ENCODE data around the gene MRGPRX4.
"Not testable (repeated sequence)": the region's sequence is repeated elsewhere in the genome, so short reads cannot be mapped to it uniquely, and the experiment has no call there.

The MRGPRX4 gene

GRCh38 chr11:18172666-18173065 lies at the start of gene MRGPRX4:
TSS of gene MRGPRX4 (plus strand) at chr11:18172837. CDS start at chr11:18173257, 420 bp downstream.
- no peak for DNase-seq

GRCh38 chr11:18131115-18131514 lies 41.5 kb upstream of the MRGPRX4 start:
- not testable (repeated sequence) for DNase-seq

- DNase-seq: no peak
Observed at GRCh38 chr11:18132341-18132740, 40.3 kb upstream of the MRGPRX4 start, which contains the start of gene MRGPRX3. TSS of gene MRGPRX3 (plus strand) at chr11:18132571. CDS start at chr11:18137203, 4,632 bp downstream.

DNA sequence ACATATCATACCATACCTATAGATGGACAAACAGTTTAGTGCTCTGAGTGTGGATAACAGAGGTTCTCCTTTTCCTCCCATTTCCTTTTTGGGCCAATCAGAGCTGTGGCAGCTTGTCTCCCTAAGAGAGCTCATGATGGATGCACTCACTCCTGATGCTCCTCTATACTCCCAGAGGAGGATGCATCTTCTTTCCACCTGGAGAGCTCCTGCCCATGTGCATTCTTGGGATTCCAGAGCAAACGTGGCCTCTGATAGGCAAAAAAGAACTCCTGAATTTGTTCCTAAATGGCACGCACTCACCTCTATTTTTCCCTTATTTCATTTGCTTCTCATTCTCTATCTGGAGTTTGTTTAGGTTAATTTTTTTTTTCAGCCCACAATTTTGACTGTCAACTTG lies 37.3 kb upstream of the MRGPRX4 start:
- no peak for DNase-seq

DNA sequence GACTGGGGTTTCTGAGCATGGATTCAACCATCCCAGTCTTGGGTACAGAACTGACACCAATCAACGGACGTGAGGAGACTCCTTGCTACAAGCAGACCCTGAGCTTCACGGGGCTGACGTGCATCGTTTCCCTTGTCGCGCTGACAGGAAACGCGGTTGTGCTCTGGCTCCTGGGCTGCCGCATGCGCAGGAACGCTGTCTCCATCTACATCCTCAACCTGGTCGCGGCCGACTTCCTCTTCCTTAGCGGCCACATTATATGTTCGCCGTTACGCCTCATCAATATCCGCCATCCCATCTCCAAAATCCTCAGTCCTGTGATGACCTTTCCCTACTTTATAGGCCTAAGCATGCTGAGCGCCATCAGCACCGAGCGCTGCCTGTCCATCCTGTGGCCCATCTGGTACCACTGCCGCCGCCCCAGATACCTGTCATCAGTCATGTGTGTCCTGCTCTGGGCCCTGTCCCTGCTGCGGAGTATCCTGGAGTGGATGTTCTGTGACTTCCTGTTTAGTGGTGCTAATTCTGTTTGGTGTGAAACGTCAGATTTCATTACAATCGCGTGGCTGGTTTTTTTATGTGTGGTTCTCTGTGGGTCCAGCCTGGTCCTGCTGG lies 35.3 kb upstream of the MRGPRX4 start:
- DNase-seq: no peak

GRCh38 chr11:18140145-18140544 lies 32.5 kb upstream of the MRGPRX4 start:
- DNase-seq: no peak

DNA sequence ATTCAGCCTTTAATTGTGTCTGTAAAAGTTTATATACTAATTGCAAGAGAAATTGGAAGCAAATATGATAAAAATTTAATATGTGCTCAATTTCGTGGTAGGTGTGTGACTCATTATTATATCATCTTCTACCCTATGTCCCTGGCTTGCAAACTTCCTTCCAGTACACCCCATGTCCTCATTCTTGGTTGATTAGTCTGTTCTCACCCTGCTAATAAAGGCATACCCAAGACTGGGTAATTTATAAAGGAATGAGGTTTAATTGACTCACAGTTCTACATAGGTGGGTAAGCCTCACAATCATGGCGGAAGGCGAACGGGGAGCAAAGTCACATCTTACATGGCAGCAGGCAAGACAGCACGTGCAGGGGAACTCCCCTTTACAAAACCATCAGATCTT lies 28.4 kb upstream of the MRGPRX4 start:
- no peak for DNase-seq

- DNase-seq: no peak
Observed at GRCh38 chr11:18145025-18145424, 27.6 kb upstream of the MRGPRX4 start.

DNA sequence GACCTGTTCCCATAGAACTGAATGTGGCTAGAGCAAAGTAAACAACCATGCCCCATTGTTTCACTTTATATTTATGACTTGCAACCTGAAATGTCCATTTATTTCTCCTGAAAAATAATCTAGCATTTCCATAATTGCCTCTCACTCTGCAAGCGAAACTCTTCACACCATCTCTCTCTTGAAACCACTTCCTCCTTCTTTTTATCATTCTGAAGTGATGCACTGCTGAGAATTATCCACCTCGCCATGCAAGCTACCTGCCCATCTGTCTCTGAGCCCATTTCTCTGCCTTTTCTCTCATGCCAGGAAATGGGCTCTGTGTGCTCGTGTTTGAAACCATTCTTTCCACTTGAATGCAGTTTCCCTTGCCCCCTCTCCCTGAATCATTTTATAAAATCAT lies 26.8 kb upstream of the MRGPRX4 start:
- DNase-seq: no peak

GRCh38 chr11:18151581-18151980 lies 21.1 kb upstream of the MRGPRX4 start:
- DNase-seq: no peak

DNA sequence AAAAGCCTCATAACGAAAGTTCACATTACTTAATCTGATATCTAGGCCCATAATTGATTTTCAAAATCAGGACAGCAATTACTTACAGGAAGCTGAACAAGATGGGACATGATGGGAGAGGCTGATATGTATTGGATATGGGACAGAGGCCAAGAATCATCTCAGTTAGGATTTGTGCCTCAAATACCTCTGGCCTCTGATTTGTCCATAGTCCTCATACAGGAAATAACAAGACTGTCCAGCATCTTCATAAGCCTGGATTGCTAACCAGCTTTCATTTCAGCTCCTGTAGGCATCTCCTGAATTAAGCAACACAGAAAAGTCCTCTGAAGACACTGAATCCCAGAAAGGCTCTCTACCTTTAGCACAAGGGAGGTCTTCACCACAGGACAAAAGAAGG lies 4.3 kb upstream of the MRGPRX4 start:
- no peak for DNase-seq

DNA sequence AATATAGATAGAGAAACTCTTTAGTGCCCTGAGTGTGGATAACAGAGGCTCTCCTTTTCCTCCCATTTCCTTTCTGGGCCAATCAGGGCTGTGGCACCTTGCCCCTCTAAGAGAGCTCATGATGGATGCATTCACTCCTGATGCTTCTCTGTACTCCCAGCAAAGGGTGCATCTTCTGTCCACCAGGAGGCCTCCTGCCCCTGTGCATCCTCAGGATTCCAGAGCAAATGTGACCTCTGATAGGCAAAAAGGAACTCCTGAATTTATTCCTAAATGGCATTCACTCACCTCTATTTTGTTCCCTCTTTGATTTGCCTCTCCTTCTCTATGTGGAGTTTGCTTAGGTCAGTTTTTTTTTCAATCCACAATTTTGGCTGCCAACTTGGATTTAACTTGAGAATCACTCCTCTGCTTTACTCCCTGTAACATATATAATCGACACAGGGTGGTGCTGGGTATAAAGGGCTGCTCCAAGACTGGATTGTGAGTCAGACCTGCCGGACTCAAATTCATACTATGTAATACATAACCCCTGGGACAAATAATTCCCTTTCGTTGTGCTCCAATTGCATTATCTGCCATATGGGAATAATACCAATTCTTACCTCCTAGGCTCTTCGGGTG lies 1.1 kb upstream of the MRGPRX4 start:
- DNase-seq: no peak

- no peak for DNase-seq
Observed at GRCh38 chr11:18173225-18173866, 709 bp downstream of the MRGPRX4 start.

GRCh38 chr11:18188796-18189195 lies 16.2 kb downstream of the MRGPRX4 start:
- no peak for DNase-seq

DNA sequence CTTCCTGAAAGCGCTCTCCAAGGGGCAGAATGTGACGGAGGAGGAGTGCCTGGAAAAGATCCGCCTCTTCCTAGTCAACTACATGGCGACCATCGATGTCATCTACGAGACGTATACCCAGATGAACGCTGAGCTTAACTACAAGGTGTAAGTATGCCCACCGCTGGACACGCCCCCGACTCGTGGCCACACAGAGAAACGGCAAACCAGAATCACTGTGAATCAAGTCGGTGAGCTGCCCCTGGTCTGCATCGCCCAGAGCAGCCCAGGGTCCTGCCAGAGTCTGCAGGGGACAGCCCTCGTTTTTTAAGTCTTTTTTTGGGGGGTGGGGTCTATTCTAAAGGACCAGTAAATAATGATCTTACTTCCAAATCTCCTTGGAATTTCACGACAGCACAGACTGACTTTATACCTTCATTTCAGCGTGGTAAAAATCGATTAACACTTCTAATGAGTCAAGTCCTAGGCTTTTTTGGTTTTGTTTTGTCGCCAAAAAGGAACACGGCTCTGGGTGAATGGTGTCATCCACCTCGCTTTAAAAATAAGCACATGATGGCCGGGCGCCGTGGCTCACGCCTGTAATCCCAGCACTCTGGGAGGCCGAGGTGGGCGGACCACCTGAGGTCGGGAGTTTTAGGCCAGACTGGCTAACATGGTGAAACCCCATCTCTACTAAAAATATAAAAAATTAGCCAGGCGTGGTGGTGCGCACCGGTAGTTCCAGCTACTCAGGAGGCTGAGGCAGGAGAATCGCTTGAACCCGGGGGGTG lies 17.0 kb downstream of the MRGPRX4 start:
- DNase-seq: not testable (repeated sequence)

DNA sequence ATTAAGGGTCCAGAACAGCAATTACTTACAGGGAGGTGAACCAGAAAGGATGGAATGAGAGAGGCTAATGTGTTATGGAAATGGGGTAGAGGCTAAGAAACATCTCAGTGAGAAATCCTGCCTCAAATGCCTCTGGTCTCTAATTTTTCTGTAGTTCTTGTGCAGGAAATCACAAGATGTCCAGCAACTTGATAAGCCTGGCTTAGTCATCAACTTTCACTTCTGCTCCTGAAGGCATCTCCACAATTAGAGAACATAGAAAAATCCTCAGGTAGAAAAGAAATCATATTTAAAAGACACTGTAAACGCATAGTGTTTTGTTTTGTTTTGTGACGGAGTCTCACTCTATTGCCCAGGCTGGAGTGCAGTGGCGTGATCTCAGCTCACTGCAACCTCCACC lies 18.7 kb downstream of the MRGPRX4 start:
- DNase-seq: no peak

DNA sequence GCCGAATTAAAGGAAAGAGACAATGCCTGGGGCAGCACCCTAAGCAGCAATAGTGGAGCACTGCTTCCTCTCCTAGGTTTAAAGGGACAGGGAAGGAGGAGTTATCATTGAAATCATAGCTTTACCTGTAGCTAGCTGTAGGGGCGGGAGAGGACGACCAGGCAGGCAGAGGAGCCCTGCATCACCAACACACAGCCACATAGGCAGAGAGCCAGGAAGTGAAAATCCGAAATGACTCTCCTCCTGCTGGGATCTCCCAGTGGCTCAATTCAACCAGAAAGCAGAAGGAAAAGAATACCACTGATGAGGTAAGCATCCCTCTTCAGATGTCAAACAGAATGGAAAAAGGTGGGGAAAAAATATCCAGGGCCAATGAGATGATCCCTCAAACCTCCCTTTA lies 20.4 kb downstream of the MRGPRX4 start:
- no peak for DNase-seq

- DNase-seq: no peak
Observed at GRCh38 chr11:18196532-18196931, 23.9 kb downstream of the MRGPRX4 start.

DNA sequence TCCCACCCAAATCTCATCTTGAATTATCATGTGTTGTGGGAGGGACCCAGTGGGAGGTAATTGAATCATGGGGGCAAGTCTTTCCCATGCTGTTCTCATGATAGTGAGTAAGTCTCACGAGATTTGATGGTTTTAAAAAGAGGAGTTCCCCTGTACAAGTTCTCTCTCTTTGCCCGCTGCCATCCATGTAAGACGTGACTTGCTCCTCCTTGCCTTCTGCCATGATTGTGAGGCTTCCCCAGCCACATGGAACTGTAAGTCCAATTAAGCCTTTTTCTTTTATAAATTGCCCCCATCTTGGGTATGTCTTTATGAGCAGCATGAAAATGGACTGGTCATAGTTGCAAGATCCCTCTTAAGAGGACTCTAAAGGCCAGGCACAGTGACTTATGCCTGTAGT lies 25.1 kb downstream of the MRGPRX4 start:
- DNase-seq: not testable (repeated sequence)

DNA sequence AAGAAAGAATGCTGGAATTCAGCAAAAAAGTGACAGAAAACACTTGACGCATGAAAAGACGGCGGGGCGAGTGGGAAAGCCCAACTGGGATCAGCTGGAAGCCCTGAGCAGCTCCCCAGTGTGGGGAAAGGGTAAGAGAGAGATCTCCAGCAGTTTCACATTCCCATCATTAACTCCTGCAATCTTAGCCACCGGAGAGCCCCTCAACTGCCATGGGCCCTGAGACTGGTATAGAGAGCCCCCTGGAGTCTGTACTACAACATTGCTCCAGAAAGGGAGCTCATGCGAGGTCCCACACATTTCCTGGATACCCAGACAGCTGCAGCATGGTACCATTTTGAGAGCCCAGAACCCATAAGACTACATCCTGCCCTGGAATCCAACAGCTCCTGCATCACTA lies 31.1 kb downstream of the MRGPRX4 start:
- no peak for DNase-seq

- DNase-seq: no peak
Observed at GRCh38 chr11:18204220-18204619, 31.6 kb downstream of the MRGPRX4 start.

DNA sequence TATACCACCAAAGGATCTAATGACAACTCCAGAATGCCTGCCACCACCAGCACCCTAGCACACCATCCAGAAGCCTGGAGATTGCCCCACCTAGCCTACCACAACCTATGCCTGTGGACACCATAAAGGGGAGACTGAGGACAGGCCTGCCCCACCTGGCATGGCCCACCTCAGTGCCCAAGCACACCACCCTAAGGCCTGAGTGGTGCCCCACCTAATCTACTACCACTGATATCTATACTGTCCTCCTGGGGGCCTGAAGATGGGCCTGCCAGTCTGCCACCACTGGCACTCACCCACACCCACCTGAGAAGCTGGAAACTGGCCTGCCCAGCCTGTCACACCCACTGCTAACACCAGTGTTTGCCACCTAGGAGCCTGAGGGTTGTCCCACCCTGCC lies 32.1 kb downstream of the MRGPRX4 start:
- DNase-seq: no peak

- DNase-seq: no peak
Observed at GRCh38 chr11:18209058-18209457, 36.4 kb downstream of the MRGPRX4 start.

Data from NCI-H1436 treated with DMSO at 0.1 percent for 48 hours (cell line).